ENCODE data around the gene COL26A1. TPM values are rescaled to one million over a fixed set of nuclear protein-coding genes. Genes with fewer than 3 reads are reported as not detected.
"Not testable (repeated sequence)": the region's sequence is repeated elsewhere in the genome, so short reads cannot be mapped to it uniquely, and the experiment has no call there.

COL26A1 gene
- total RNA-seq, 6 experiments from 2014 or later = 1.4 to 5.4 (median 3.0) TPM

- Histone ChIP-seq H3K4me1 (no peaks in the 10 kb centered on the region), H3K27me3 (no peaks in the 10 kb centered on the region), H3K27ac (no peak overlapping the region), H3K4me3 (no peak overlapping the region), H3K9me3 (peaks cover 0 to 4% (median 0%) of the 10 kb centered on the region in 4 donors), H3K36me3 (no peaks in the 10 kb centered on the region)
- intact Hi-C loops (cut with DNase I) = no loop called here
- ATAC-seq = no peak
- WGBS (ENCODE audit: insufficient coverage, low coverage, low lambda C conversion rate, missing lambda C conversion rate) = 62% methylated on average over 5 of the region's 5 CpGs
- no peak for TF ChIP-seq CTCF (IDR thresholded peaks at IDR 0.05)
- no peak for TF ChIP-seq POLR2A (IDR thresholded peaks at IDR 0.05)
- no peak for DNase-seq
These were observed 111.5 kb downstream of the COL26A1 start for GRCh38 chr7:101474178-101474577.

GRCh38 chr7:101475691-101476090 lies 113.0 kb downstream of the COL26A1 start:
- H3K9me3 ChIP-seq; ATAC-seq; H3K27ac ChIP-seq; intact Hi-C loops (cut with DNase I); H3K4me3 ChIP-seq; H3K36me3 ChIP-seq; DNase-seq; H3K4me1 ChIP-seq; H3K27me3 ChIP-seq: not testable (repeated sequence)
- WGBS (ENCODE audit: insufficient coverage, low coverage, low lambda C conversion rate, missing lambda C conversion rate) = 82% methylated on average over 2 of the region's 2 CpGs

- TF ChIP-seq POLR2A (IDR thresholded peaks at IDR 0.05) (no peak), CTCF (IDR thresholded peaks at IDR 0.05) (no peak)
- no peak for ATAC-seq
- WGBS (ENCODE audit: insufficient coverage, low coverage, low lambda C conversion rate, missing lambda C conversion rate) = 91% methylated on average over 1 of the region's 1 CpG
- no peak for DNase-seq
- intact Hi-C loops (cut with DNase I) = no loop called here
- Histone ChIP-seq H3K4me1 (no peaks in the 10 kb centered on the region), H3K36me3 (no peaks in the 10 kb centered on the region), H3K27ac (no peak overlapping the region), H3K9me3 (peaks cover 0 to 8% (median 2%) of the 10 kb centered on the region in 4 donors), H3K27me3 (no peaks in the 10 kb centered on the region), H3K4me3 (no peak overlapping the region)
These were observed 116.5 kb downstream of the COL26A1 start for GRCh38 chr7:101479217-101479616.

GRCh38 chr7:101486056-101486432 lies 123.4 kb downstream of the COL26A1 start:
- DNase-seq; H3K4me3 ChIP-seq; intact Hi-C loops (cut with DNase I); H3K27me3 ChIP-seq; H3K9me3 ChIP-seq; H3K36me3 ChIP-seq; ATAC-seq; H3K27ac ChIP-seq; H3K4me1 ChIP-seq: not testable (repeated sequence)
- WGBS (ENCODE audit: insufficient coverage, low coverage, low lambda C conversion rate, missing lambda C conversion rate) = 67% methylated on average over 5 of the region's 7 CpGs

- TF ChIP-seq CTCF (IDR thresholded peaks at IDR 0.05) (no peak), POLR2A (IDR thresholded peaks at IDR 0.05) (no peak)
- Histone ChIP-seq H3K4me1 (peaks cover 0 to 4% (median 0%) of the 10 kb centered on the region in 4 donors), H3K9me3 (no peaks in the 10 kb centered on the region), H3K36me3 (no peaks in the 10 kb centered on the region), H3K27ac (no peak overlapping the region), H3K27me3 (no peaks in the 10 kb centered on the region), H3K4me3 (no peak overlapping the region)
- intact Hi-C loops (cut with DNase I) = no loop called here
- peak in 2 of 3 donors; percentile 48 to 55 for DNase-seq
- peak; percentile 33 to 68 (median 62) for ATAC-seq
- 73% methylated on average over 17 of the region's 25 CpGs for WGBS (ENCODE audit: insufficient coverage, low coverage, low lambda C conversion rate, missing lambda C conversion rate)
These were observed 123.9 kb downstream of the COL26A1 start for GRCh38 chr7:101486433-101487104.
